HEK293 (cell line): Measurements from ENCODE around the gene ATP13A4.

Source experiments
- CTCF ChIP-seq: fragments of 450-650 bp; formaldehyde crosslinking; IDR thresholded peaks from 2 replicates; pipeline ENCODE4 v1.5.1; 2016; ENCODE audit warnings: missing biosample characterization, missing genetic modification characterization
- KLF9 ChIP-seq: fragments of 450-650 bp; formaldehyde crosslinking; IDR thresholded peaks from 2 replicates; pipeline ENCODE4 v1.5.1; 2016; ENCODE audit warnings: missing biosample characterization, missing genetic modification characterization, low read depth
- TCF7L2 ChIP-seq: IDR thresholded peaks from 2 replicates; pipeline ENCODE4 v1.6.1; 2011; ENCODE audit warnings: low read depth, mild to moderate bottlenecking, inconsistent platforms, low read length, moderate library complexity, borderline replicate concordance
- YY1 ChIP-seq: fragments of 450-650 bp; formaldehyde crosslinking; IDR thresholded peaks from 2 replicates; pipeline ENCODE4 v1.5.1; 2018; ENCODE audit warnings: missing biosample characterization, missing genetic modification characterization
- ZBTB17 ChIP-seq: fragments of 450-650 bp; formaldehyde crosslinking; IDR thresholded peaks from 2 replicates; pipeline ENCODE4 v1.5.1; 2016; ENCODE audit warnings: missing biosample characterization, missing genetic modification characterization
- ZBTB48 ChIP-seq: fragments of 450-650 bp; formaldehyde crosslinking; IDR thresholded peaks from 2 replicates; pipeline ENCODE4 v1.5.1; 2016; ENCODE audit warnings: missing biosample characterization, missing genetic modification characterization
- ZEB2 ChIP-seq: fragments of 450-650 bp; formaldehyde crosslinking; IDR thresholded peaks from 2 replicates; pipeline ENCODE4 v1.5.1; 2016; ENCODE audit warnings: missing biosample characterization, missing genetic modification characterization
- ZNF121 ChIP-seq: fragments of 450-650 bp; formaldehyde crosslinking; IDR thresholded peaks from 2 replicates; pipeline ENCODE4 v1.5.1; 2016; ENCODE audit warnings: missing biosample characterization, missing genetic modification characterization
- ZNF140 ChIP-seq: fragments of 450-650 bp; formaldehyde crosslinking; IDR thresholded peaks from 2 replicates; pipeline ENCODE4 v1.5.1; 2016; ENCODE audit warnings: missing biosample characterization, missing genetic modification characterization
- ZNF639 ChIP-seq: fragments of 450-650 bp; formaldehyde crosslinking; IDR thresholded peaks from 2 replicates; pipeline ENCODE4 v1.5.1; 2016; ENCODE audit warnings: missing biosample characterization, missing genetic modification characterization
- ZNF76 ChIP-seq: fragments of 450-650 bp; formaldehyde crosslinking; IDR thresholded peaks from 2 replicates; pipeline ENCODE4; 2016; ENCODE audit warnings: low read depth, missing biosample characterization, missing genetic modification characterization, borderline replicate concordance

- TF ChIP-seq YY1 (no peak), ZNF639 (tag by site-specific recombination) (no peak), TCF7L2 (no peak), ZEB2 (tag by site-specific recombination) (no peak), CTCF (tag by site-specific recombination) (no peak), ZNF140 (tag by site-specific recombination) (no peak), KLF9 (no peak), ZNF121 (tag by site-specific recombination) (no peak), ZBTB17 (tag by site-specific recombination) (no peak), ZNF76 (tag by site-specific recombination) (no peak), ZBTB48 (tag by site-specific recombination) (no peak)
Observed at GRCh38 chr3:193556841-193557240, 2.1 kb upstream of the ATP13A4 start.
